Vagina (tissue), 2 donors: ENCODE data around the gene RBM34.

Experiments used
- CTCF ChIP-seq, 3 experiments: fragments of 450-650 bp in 2 of 3; fragments of 200-600 bp in 1 of 3; sonication (generic) in 1 of 3; IDR thresholded peaks; one replicate each; pipeline ENCODE4 v1.5.1; 2017 to 2019; ENCODE audit warnings: antibody characterized with exemption in 3 of 3, mild to moderate bottlenecking in 2 of 3, moderate library complexity in 2 of 3
- POLR2A ChIP-seq, 2 donors: fragments of 450-650 bp; IDR thresholded peaks; one replicate each; pipeline ENCODE4 v1.6.1; 2017; ENCODE audit warnings: antibody characterized with exemption in 2 of 2, mild to moderate bottlenecking in 2 of 2, moderate library complexity in 2 of 2

GRCh38 chr1:235108876-235109275 is 52.2 kb downstream of the RBM34 start:
- no peak for TF ChIP-seq CTCF (IDR thresholded peaks at IDR 0.05)
- no peak for TF ChIP-seq POLR2A (IDR thresholded peaks at IDR 0.05)
